Spinal cord (tissue), 10 donors: ENCODE data around the gene LIMA1. TPM values are rescaled to one million over a fixed set of nuclear protein-coding genes. Genes with fewer than 3 reads are reported as not detected.
"Not testable (repeated sequence)": the region's sequence is repeated elsewhere in the genome, so short reads cannot be mapped to it uniquely, and the experiment has no call there.

Experiments
- DNase-seq, 6 donors: peaks; one replicate each; pipeline versions ENCODE4 v3.0.0 to v3.0.0-alpha.2; 2013 to 2015; ENCODE audit warnings: low spot score in 6 of 6, low read depth in 4 of 6
- H3K27ac ChIP-seq: one replicate; pipeline ENCODE4 v1.5.1; 2013; ENCODE audit warnings: low read depth, low read length, control low read depth
- H3K27me3 ChIP-seq: one replicate; pipeline ENCODE4 v1.6.1; 2013; ENCODE audit warnings: low read length; ENCODE audit not compliant: control insufficient read depth, insufficient read depth
- H3K36me3 ChIP-seq: one replicate; pipeline ENCODE4 v1.6.1; 2013; ENCODE audit warnings: low read length; ENCODE audit not compliant: control insufficient read depth, insufficient read depth
- H3K4me1 ChIP-seq: one replicate; pipeline ENCODE4 v1.6.1; 2013; ENCODE audit warnings: low read length; ENCODE audit not compliant: control insufficient read depth, insufficient read depth
- H3K4me3 ChIP-seq: one replicate; pipeline ENCODE4 v1.5.1; 2013; ENCODE audit warnings: low read depth, low read length, control low read depth
- H3K9me3 ChIP-seq: one replicate; pipeline ENCODE4 v1.6.1; 2013; ENCODE audit warnings: low read length; ENCODE audit not compliant: control insufficient read depth, insufficient read depth
- WGBS: methylation state at CpG from one replicate; pipeline ENCODE4 v1.1.5; 2013; ENCODE audit warnings: missing lambda C conversion rate; ENCODE audit not compliant: insufficient coverage; 5-methylcytosine and 5-hydroxymethylcytosine counted together
- polyA plus RNA-seq, 2 donors: library from polyadenylated mRNA; unstranded; fragments of 120-200 nt; gene quantifications; one replicate each; pipeline ENCODE4 v1.2.1, GENCODE V29; 2013; ENCODE audit not compliant: insufficient read length in 2 of 2
- total RNA-seq, 2 donors: library from RNA; depleted of rRNA in 1 of 2; stranded (reverse); fragments of 120-200 nt in 1 of 2; fragments of >200 nt in 1 of 2; gene quantifications; one replicate each; pipeline versions ENCODE4 v1.2.3 to v1.2.4, GENCODE V29; 2013 to 2014
- donor health status: healthy.

Gene LIMA1
- total and polyA plus RNA-seq, 4 donors = 49.3 to 77.7 (median 56.0) TPM

- Histone ChIP-seq H3K36me3 (no peaks in the 10 kb centered on the region), H3K4me1 (peaks cover 8% of the 10 kb centered on the region), H3K27me3 (no peaks in the 10 kb centered on the region), H3K27ac (no peak overlapping the region), H3K9me3 (no peaks in the 10 kb centered on the region), H3K4me3 (no peak overlapping the region)
- DNase-seq = no peak
- WGBS = 75% methylated on average over 1 of the region's 2 CpGs
Measured at GRCh38 chr12:50224026-50224692, 59.2 kb downstream of the LIMA1 start.

GRCh38 chr12:50222275-50222783 lies 61.0 kb downstream of the LIMA1 start:
- WGBS = 34% methylated on average over 3 of the region's 5 CpGs
- Histone ChIP-seq H3K4me3 (peak overlapping the region; percentile 54), H3K27ac (peak overlapping the region; percentile 91), H3K4me1 (peaks cover 8% of the 10 kb centered on the region), H3K27me3 (no peaks in the 10 kb centered on the region), H3K9me3 (no peaks in the 10 kb centered on the region), H3K36me3 (no peaks in the 10 kb centered on the region)
- peak in 5 of 6 donors; percentile 22 to 77 (median 39) for DNase-seq

GRCh38 chr12:50221228-50222008 lies 61.9 kb downstream of the LIMA1 start:
- peak overlapping the region; percentile 54 for H3K4me3 ChIP-seq
- DNase-seq = peak in 5 of 6 donors; percentile 35 to 70 (median 46)
- peaks cover 8% of the 10 kb centered on the region for H3K4me1 ChIP-seq
- no peaks in the 10 kb centered on the region for H3K36me3 ChIP-seq
- no peaks in the 10 kb centered on the region for H3K9me3 ChIP-seq
- H3K27ac ChIP-seq = peak overlapping the region; percentile 91
- WGBS = 19% methylated on average over 4 of the region's 9 CpGs
- no peaks in the 10 kb centered on the region for H3K27me3 ChIP-seq

- no CpG with 5 or more reads among the region's 4 CpGs for WGBS
- DNase-seq = peak in 2 of 6 donors; percentile 27 to 56
- peak overlapping the region; percentile 91 for H3K27ac ChIP-seq
- peaks cover 8% of the 10 kb centered on the region for H3K4me1 ChIP-seq
- H3K4me3 ChIP-seq = peak overlapping the region; percentile 54
- H3K27me3 ChIP-seq = no peaks in the 10 kb centered on the region
- H3K9me3 ChIP-seq = no peaks in the 10 kb centered on the region
- no peaks in the 10 kb centered on the region for H3K36me3 ChIP-seq
Measured at GRCh38 chr12:50220363-50220995, 62.8 kb downstream of the LIMA1 start.

- peak overlapping the region; percentile 54 for H3K4me3 ChIP-seq
- 100% methylated on average over 1 of the region's 2 CpGs for WGBS
- no peaks in the 10 kb centered on the region for H3K27me3 ChIP-seq
- no peaks in the 10 kb centered on the region for H3K9me3 ChIP-seq
- DNase-seq = no peak
- H3K27ac ChIP-seq = peak overlapping the region; percentile 91
- H3K4me1 ChIP-seq = peaks cover 8% of the 10 kb centered on the region
- no peaks in the 10 kb centered on the region for H3K36me3 ChIP-seq
Measured at GRCh38 chr12:50219544-50219943, 63.8 kb downstream of the LIMA1 start.

GRCh38 chr12:50219001-50219400 lies 64.3 kb downstream of the LIMA1 start:
- DNase-seq, H3K4me3 ChIP-seq, H3K4me1 ChIP-seq, H3K9me3 ChIP-seq, H3K27ac ChIP-seq, H3K36me3 ChIP-seq, H3K27me3 ChIP-seq: not testable (repeated sequence)
- 100% methylated on average over 1 of the region's 6 CpGs for WGBS

GRCh38 chr12:50218386-50218785 lies 64.9 kb downstream of the LIMA1 start:
- H3K27me3 ChIP-seq = no peaks in the 10 kb centered on the region
- H3K4me3 ChIP-seq = no peak overlapping the region
- H3K4me1 ChIP-seq = peaks cover 8% of the 10 kb centered on the region
- no peaks in the 10 kb centered on the region for H3K36me3 ChIP-seq
- no peak overlapping the region for H3K27ac ChIP-seq
- no peak for DNase-seq
- WGBS = 100% methylated on average over 4 of the region's 4 CpGs
- no peaks in the 10 kb centered on the region for H3K9me3 ChIP-seq

GRCh38 chr12:50217202-50217601 lies 66.1 kb downstream of the LIMA1 start:
- Histone ChIP-seq H3K27ac (no peak overlapping the region), H3K36me3 (peaks cover 4% of the 10 kb centered on the region), H3K4me1 (peaks cover 8% of the 10 kb centered on the region), H3K27me3 (no peaks in the 10 kb centered on the region), H3K9me3 (no peaks in the 10 kb centered on the region), H3K4me3 (no peak overlapping the region)
- no peak for DNase-seq
- no CpG with 5 or more reads among the region's 1 CpG for WGBS

- Histone ChIP-seq H3K36me3 (peaks cover 4% of the 10 kb centered on the region), H3K27me3 (no peaks in the 10 kb centered on the region), H3K4me3 (no peak overlapping the region), H3K9me3 (no peaks in the 10 kb centered on the region), H3K27ac (no peak overlapping the region), H3K4me1 (peaks cover 9% of the 10 kb centered on the region)
- DNase-seq = no peak
- WGBS = no CpG with 5 or more reads among the region's 3 CpGs
Measured at GRCh38 chr12:50215033-50215432, 68.3 kb downstream of the LIMA1 start.
